Measurements from ENCODE around the gene PRDX3.
"Not testable (repeated sequence)": the region's sequence is repeated elsewhere in the genome, so short reads cannot be mapped to it uniquely, and the experiment has no call there.

PRDX3 gene

DNA sequence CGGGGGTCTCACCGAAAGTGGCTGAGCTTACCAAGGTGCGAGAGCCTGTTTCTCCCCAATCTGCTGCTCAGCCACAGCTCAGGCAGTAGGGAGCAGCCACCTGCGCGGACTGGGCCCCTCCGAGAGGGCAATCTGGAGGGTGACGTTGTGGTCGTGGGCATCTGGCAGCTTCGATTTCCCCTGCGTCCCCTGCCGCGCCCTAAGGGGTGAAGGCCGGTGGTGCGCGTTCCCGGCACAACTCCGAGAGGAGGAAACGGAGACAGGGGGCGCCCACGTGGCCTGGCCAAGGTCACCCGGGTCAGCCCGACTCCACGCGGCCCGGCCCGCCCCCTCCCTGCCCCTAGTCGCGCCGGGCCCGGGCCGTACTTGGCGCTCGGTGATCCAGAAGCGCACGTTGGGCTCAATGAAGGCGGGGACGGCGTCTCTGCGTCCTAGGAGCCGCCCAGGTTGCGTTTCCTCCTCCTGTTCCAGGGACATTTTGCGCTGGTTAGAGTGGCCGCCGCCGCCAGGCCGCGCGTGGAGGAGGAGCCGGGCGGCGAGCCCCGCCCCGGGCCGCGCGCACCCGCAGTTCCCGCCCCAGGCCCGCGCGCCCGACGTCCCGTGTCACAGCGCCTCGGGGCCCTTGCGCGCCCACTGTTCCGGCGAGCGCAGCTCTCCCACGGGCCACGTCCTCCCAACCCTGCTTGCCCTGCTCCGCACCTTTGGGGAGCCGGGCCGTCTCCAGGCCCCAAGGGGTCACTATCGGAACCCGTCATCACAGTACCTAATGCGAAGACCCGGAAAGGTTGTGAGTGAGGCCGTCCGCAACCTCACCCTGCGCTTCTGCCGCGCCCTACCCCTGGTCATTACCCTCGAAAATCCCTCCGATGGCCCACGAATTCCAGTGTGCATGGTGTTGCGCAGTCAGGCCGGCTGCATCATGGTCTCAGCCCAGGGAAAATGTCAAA lies 13.2 kb downstream of the PRDX3 start, which contains the start of gene SFXN4:
TSS of gene SFXN4 (minus strand) at position 544 of the 947 bp plus-strand sequence. CDS start at position 477, 67 bp downstream.
- peak within 1 kb of the TSS; percentile 89 for H3K4me3 Mint-ChIP-seq
- intact Hi-C loops (cut with micrococcal nuclease): loop anchor here (1.0 to 2.0 kb wide), 2 partner anchors 13 to 61 kb away; partner anchors contain the start of genes DENND10 and PRDX3
- peaks cover 72% of the 10 kb centered on the region for H3K36me3 Mint-ChIP-seq (ENCODE audit: low read depth)
- H3K27me3 Mint-ChIP-seq: no peaks in the 10 kb centered on the region
- H3K9me3 Mint-ChIP-seq: no peaks in the 10 kb centered on the region
- peaks cover 41% of the 10 kb centered on the region for H3K4me1 Mint-ChIP-seq (ENCODE audit: low read depth)
- peak within 1 kb of the TSS; percentile 98 for H3K27ac Mint-ChIP-seq

DNA sequence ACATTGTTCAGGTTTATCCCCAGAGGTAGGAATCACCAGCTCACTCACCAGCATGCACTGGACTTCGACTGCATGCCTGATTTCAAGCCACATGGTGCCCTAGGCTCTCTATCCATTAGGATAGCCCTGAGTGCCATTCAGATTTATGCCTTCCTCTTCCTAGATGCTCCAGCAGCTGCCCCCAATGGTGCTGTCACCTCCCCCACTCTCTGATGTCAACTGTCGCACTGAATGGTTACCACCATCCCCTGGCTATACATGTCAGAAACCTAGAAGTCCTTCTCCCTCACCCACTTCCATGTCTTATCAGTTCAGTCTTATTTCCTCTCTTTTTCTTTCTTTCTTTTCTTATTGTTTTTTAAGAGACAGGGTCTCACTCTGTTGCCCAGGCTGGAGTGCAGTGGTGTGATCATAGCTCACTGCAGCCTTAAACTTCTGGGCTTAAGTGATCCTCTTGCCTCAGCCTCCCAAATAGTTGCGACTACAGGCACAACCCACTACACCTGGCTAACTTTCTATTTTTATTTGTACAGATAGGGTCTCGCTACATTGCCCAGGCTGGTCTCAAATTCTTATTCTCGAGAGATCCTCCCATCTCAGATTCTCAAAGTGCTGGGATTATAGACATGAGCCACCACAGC lies 16.0 kb downstream of the PRDX3 start:
- Mint-ChIP-seq H3K4me1 (ENCODE audit: low read depth) (peaks cover 41% of the 10 kb centered on the region), H3K4me3 (no peak overlapping the region), H3K9me3 (no peaks in the 10 kb centered on the region), H3K27ac (no peak overlapping the region), H3K27me3 (no peaks in the 10 kb centered on the region), H3K36me3 (ENCODE audit: low read depth) (peaks cover 75% of the 10 kb centered on the region)
- intact Hi-C loops (cut with micrococcal nuclease): no loop called here

DNA sequence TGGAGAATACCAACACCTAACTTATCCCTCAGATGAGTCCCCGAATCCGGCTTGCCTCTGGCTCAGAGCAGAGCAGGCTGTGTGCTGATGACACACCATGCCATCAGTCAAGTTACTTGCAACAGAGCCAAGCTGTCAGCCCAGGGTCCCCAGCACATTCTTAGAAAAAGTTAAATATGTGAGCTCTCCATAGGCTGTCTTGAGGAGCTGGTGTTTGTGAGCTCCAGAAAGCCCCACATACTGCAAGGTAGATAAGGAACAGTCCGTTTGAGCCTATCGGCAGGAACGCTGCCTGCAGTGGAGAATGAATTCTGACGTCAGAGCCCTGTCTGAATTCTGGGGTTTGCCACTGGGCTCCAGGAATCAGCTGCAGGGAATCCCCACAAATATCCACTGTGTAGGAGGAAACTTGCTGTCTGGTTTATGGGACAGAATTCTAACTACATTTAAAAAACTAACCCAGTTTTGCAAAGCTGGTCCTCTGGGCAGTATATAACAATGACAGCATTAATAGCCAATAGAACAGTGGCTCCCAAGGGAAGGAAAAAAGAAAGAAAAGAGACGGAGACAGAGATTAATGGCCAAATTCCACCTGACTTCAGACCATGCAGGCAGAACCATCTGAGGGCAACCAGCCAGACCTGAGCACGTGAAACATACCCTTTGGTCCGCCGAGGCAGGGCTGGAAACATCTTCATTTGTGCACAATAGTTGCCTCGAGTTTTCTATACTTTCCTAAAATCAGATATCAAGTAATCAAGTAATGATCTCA lies 16.7 kb downstream of the PRDX3 start:
- intact Hi-C loops (cut with micrococcal nuclease): no loop called here
- no peaks in the 10 kb centered on the region for H3K27me3 Mint-ChIP-seq
- peaks cover 75% of the 10 kb centered on the region for H3K36me3 Mint-ChIP-seq (ENCODE audit: low read depth)
- peak overlapping the region; percentile 19 for H3K27ac Mint-ChIP-seq
- peaks cover 36% of the 10 kb centered on the region for H3K4me1 Mint-ChIP-seq (ENCODE audit: low read depth)
- no peaks in the 10 kb centered on the region for H3K9me3 Mint-ChIP-seq
- no peak overlapping the region for H3K4me3 Mint-ChIP-seq

DNA sequence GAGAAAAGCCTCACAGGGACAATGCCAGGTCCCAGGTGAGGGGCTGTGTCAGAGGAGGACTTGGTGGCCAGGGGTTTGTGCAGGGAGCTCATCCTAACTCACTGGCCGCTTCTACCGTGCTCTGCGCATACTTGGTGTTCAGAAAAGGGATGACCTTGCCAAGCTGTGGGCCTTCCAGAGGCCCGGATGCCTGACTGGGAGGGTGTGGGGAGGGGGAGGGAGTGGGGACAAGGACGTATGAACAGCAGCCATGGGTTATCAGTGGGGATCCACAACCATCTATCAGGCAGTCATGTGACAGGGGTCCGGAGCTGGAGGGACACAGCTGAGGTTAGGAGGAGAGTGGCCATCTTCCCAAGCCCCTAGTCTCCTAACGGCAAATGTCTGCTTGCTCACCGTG lies 19.3 kb downstream of the PRDX3 start:
- H3K27ac Mint-ChIP-seq: no peak overlapping the region
- H3K9me3 Mint-ChIP-seq: no peaks in the 10 kb centered on the region
- H3K4me3 Mint-ChIP-seq: no peak overlapping the region
- no peaks in the 10 kb centered on the region for H3K27me3 Mint-ChIP-seq
- peaks cover 91% of the 10 kb centered on the region for H3K36me3 Mint-ChIP-seq (ENCODE audit: low read depth)
- intact Hi-C loops (cut with micrococcal nuclease): no loop called here
- H3K4me1 Mint-ChIP-seq (ENCODE audit: low read depth): peaks cover 18% of the 10 kb centered on the region

- Mint-ChIP-seq H3K9me3 (no peaks in the 10 kb centered on the region), H3K36me3 (ENCODE audit: low read depth) (peaks cover 100% of the 10 kb centered on the region), H3K4me1 (ENCODE audit: low read depth) (no peaks in the 10 kb centered on the region), H3K4me3 (no peak overlapping the region), H3K27ac (no peak overlapping the region), H3K27me3 (no peaks in the 10 kb centered on the region)
- intact Hi-C loops (cut with micrococcal nuclease): no loop called here
These were observed 25.0 kb downstream of the PRDX3 start for GRCh38 chr10:119153661-119154060.

DNA sequence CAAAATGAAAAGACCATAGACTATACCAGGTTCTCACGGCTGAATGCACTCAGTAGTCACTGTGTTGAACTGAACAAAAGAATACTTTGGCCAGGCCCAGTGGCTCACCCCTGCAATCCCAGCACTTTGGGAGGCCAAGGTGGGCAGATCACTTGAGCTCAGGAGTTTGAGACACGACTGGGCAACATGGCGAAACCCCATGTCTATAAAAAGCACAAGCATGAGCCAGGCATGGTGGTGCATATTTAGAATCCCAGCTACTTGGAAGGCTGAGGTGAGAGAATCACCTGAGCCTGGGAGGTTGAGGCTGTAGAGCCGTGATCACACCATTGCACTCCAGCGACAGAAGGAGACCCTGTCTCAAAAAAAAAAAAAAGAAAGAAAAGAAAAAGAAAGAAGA lies 25.6 kb downstream of the PRDX3 start:
- no peaks in the 10 kb centered on the region for H3K4me1 Mint-ChIP-seq (ENCODE audit: low read depth)
- no peak overlapping the region for H3K4me3 Mint-ChIP-seq
- no peak overlapping the region for H3K27ac Mint-ChIP-seq
- peaks cover 99% of the 10 kb centered on the region for H3K36me3 Mint-ChIP-seq (ENCODE audit: low read depth)
- H3K27me3 Mint-ChIP-seq: no peaks in the 10 kb centered on the region
- no peaks in the 10 kb centered on the region for H3K9me3 Mint-ChIP-seq
- intact Hi-C loops (cut with micrococcal nuclease): no loop called here

GRCh38 chr10:119151601-119152000 lies 27.0 kb downstream of the PRDX3 start:
- H3K27me3 Mint-ChIP-seq; H3K27ac Mint-ChIP-seq; H3K4me3 Mint-ChIP-seq; intact Hi-C loops (cut with micrococcal nuclease); H3K9me3 Mint-ChIP-seq; H3K4me1 Mint-ChIP-seq (ENCODE audit: low read depth): not testable (repeated sequence)
- peaks cover 99% of the 10 kb centered on the region for H3K36me3 Mint-ChIP-seq (ENCODE audit: low read depth)

DNA sequence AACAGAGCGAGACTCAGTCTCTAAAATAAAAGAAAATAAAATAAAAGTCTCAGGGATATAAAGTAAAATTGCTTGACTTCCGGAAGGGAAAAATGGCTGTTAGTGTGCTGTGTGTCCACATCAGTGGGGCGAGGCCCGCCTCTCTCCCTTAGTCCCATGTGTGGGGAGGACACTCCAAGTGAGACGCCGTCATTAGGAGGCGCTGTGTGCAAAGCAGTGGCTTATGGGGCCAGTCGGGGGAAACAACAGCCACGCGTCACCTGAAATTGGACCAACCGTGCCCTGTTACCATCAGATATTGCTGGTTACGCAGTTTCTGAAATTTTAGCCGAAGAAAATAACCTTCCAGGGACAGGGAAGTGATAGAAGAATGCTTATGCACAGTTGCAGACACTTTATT lies 28.9 kb downstream of the PRDX3 start:
- H3K27ac Mint-ChIP-seq: no peak overlapping the region
- no peaks in the 10 kb centered on the region for H3K4me1 Mint-ChIP-seq (ENCODE audit: low read depth)
- H3K36me3 Mint-ChIP-seq (ENCODE audit: low read depth): peaks cover 92% of the 10 kb centered on the region
- no peak overlapping the region for H3K4me3 Mint-ChIP-seq
- no peaks in the 10 kb centered on the region for H3K9me3 Mint-ChIP-seq
- H3K27me3 Mint-ChIP-seq: no peaks in the 10 kb centered on the region
- intact Hi-C loops (cut with micrococcal nuclease): no loop called here

- intact Hi-C loops (cut with micrococcal nuclease): no loop called here
- H3K27ac Mint-ChIP-seq: no peak overlapping the region
- H3K27me3 Mint-ChIP-seq: no peaks in the 10 kb centered on the region
- no peak overlapping the region for H3K4me3 Mint-ChIP-seq
- no peaks in the 10 kb centered on the region for H3K4me1 Mint-ChIP-seq (ENCODE audit: low read depth)
- H3K36me3 Mint-ChIP-seq (ENCODE audit: low read depth): peaks cover 86% of the 10 kb centered on the region
- no peaks in the 10 kb centered on the region for H3K9me3 Mint-ChIP-seq
These were observed 29.5 kb downstream of the PRDX3 start for GRCh38 chr10:119149157-119149556.

GRCh38 chr10:119143657-119144056 lies 35.0 kb downstream of the PRDX3 start:
- Mint-ChIP-seq H3K36me3 (ENCODE audit: low read depth) (peaks cover 78% of the 10 kb centered on the region), H3K9me3 (no peaks in the 10 kb centered on the region), H3K4me1 (ENCODE audit: low read depth) (peaks cover 10% of the 10 kb centered on the region), H3K27me3 (no peaks in the 10 kb centered on the region), H3K27ac (no peak overlapping the region), H3K4me3 (no peak overlapping the region)
- intact Hi-C loops (cut with micrococcal nuclease): no loop called here

GRCh38 chr10:119140603-119141245 lies 37.9 kb downstream of the PRDX3 start:
- H3K27me3 Mint-ChIP-seq: no peaks in the 10 kb centered on the region
- peaks cover 55% of the 10 kb centered on the region for H3K36me3 Mint-ChIP-seq (ENCODE audit: low read depth)
- H3K4me3 Mint-ChIP-seq: no peak overlapping the region
- no peak overlapping the region for H3K27ac Mint-ChIP-seq
- H3K4me1 Mint-ChIP-seq (ENCODE audit: low read depth): peaks cover 16% of the 10 kb centered on the region
- intact Hi-C loops (cut with micrococcal nuclease): no loop called here
- no peaks in the 10 kb centered on the region for H3K9me3 Mint-ChIP-seq

DNA sequence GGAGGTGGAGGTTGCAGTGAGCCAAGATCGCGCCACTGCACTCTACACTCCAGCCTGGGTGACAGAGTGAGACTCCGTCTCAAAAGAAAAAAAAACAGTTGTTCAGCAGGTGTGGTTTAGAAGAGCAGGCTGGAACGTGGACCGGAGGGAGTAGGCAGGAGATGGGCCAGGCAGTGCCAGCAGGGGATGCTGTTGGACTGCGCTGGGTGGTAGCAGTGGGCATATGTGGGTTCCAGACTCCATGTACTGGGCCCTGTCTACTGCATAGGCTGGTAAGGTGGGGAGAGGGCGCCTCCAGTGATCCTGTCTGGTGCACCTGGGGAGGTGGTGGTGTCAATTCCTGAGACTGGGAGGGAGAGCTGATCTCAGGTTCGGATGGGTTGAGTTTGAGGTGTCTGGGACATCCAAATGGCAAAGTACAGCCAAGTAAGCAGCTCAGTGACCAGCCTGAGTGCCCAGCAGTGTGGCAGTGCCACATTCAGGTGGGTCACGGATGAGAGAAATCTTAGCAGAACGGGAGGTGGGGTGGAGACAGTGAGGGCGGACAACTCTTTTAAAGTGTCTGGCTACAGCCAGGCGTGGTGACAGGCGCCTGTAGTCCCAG lies 39.0 kb downstream of the PRDX3 start:
- intact Hi-C loops (cut with micrococcal nuclease): loop anchor here (5.0 kb wide), 1 partner anchor 58 kb away; no protein-coding TSS in a partner anchor
- Mint-ChIP-seq H3K36me3 (ENCODE audit: low read depth) (peaks cover 52% of the 10 kb centered on the region), H3K9me3 (no peaks in the 10 kb centered on the region), H3K4me1 (ENCODE audit: low read depth) (peaks cover 26% of the 10 kb centered on the region), H3K27me3 (no peaks in the 10 kb centered on the region), H3K4me3 (no peak overlapping the region), H3K27ac (no peak overlapping the region)

Data from dendritic cell treated with granulocyte-macrophage colony-stimulating factor and Interleukin-4, amounts not matched to agents 40 ng/mL and 50 ng/mL, for 4 days (primary cell).